ENCODE data around the gene ZNF500.

The ZNF500 gene

GRCh38 chr16:4769306-4769638, 2.3 kb upstream of the ZNF500 start:
- no peak for TF ChIP-seq CTCF (IDR thresholded peaks at IDR 0.05; ENCODE audit: low read length, missing control alignments)
- H3K4me3 ChIP-seq (replicated peaks; ENCODE audit: low read depth, low read length), result peak overlapping the region; percentile 70
- no peak for DNase-seq (ENCODE audit: low read depth)

GRCh38 chr16:4768549-4769305, 1.8 kb upstream of the ZNF500 start:
- DNase-seq (ENCODE audit: low read depth), result peak; percentile 95
- peak overlapping the region; percentile 70 for H3K4me3 ChIP-seq (replicated peaks; ENCODE audit: low read depth, low read length)
- TF ChIP-seq CTCF (IDR thresholded peaks at IDR 0.05; ENCODE audit: low read length, missing control alignments), result no peak

- peak overlapping the region; percentile 70 for H3K4me3 ChIP-seq (replicated peaks; ENCODE audit: low read depth, low read length)
- peak; percentile 26 for DNase-seq (ENCODE audit: low read depth)
Observed at GRCh38 chr16:4767872-4768548, 1.0 kb upstream of the ZNF500 start.

GRCh38 chr16:4765511-4766474, 1.2 kb downstream of the ZNF500 start:
- no peak for DNase-seq (ENCODE audit: low read depth)
- TF ChIP-seq CTCF (IDR thresholded peaks at IDR 0.05; ENCODE audit: low read length, missing control alignments), result no peak
- H3K4me3 ChIP-seq (replicated peaks; ENCODE audit: low read depth, low read length), result peak overlapping the region; percentile 90

More at GRCh38 chr16:4767872-4768548, 1.0 kb upstream of the ZNF500 start:
- TF ChIP-seq CTCF (IDR thresholded peaks at IDR 0.05; ENCODE audit: low read length, missing control alignments), result no peak

GRCh38 chr16:4763791-4764190, 3.2 kb downstream of the ZNF500 start:
- H3K4me3 ChIP-seq (replicated peaks; ENCODE audit: low read depth, low read length), result no peak overlapping the region
- TF ChIP-seq CTCF (IDR thresholded peaks at IDR 0.05; ENCODE audit: low read length, missing control alignments), result no peak
- no peak for DNase-seq (ENCODE audit: low read depth)

- H3K4me3 ChIP-seq (replicated peaks; ENCODE audit: low read depth, low read length), result no peak overlapping the region
- TF ChIP-seq CTCF (IDR thresholded peaks at IDR 0.05; ENCODE audit: low read length, missing control alignments), result no peak
- no peak for DNase-seq (ENCODE audit: low read depth)
Observed at GRCh38 chr16:4762205-4762604, 4.8 kb downstream of the ZNF500 start.
